Measurements from ENCODE around the gene ATP7B. TPM values are rescaled to one million over a fixed set of nuclear protein-coding genes. Genes with fewer than 3 reads are reported as not detected.
A peak's percentile ranks its signal among the peaks of the same experiment; 100 is the strongest.
"Not testable (repeated sequence)": the region's sequence is repeated elsewhere in the genome, so short reads cannot be mapped to it uniquely, and the experiment has no call there.

The ATP7B gene
- total RNA-seq, 1 donor from 2014 or later: 37.7 TPM

DNA sequence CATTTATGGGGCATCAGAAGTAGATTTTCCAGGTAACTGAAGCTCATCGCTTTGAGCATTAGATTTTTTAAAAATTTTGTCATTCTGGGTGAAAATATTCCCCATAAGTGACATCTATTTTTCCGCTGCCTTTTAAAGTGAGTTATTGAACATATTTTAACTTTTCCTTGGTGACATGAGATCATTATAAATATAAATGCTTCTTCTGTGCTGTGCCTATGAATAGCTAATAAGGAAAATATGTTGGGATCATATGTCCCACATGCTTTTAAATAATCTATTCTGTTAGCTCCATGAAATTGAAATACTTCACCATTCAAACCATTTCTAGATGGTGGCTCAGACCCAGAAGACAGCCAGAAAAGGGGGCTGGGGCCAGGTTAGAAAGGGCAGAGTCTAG, 14.1 kb downstream of the ATP7B start:
- no peaks in the 10 kb centered on the region for H3K9me3 ChIP-seq
- H3K27me3 ChIP-seq: no peaks in the 10 kb centered on the region
- intact Hi-C loops (cut with DNase I): no loop called here
- DNase-seq (ENCODE audit: low spot score in 2 of 2): no peak
- H3K4me3 ChIP-seq: no peak overlapping the region
- H3K4me1 ChIP-seq: peaks cover 3 to 19% of the 10 kb centered on the region in 2 donors
- TF ChIP-seq, protein P1, sequence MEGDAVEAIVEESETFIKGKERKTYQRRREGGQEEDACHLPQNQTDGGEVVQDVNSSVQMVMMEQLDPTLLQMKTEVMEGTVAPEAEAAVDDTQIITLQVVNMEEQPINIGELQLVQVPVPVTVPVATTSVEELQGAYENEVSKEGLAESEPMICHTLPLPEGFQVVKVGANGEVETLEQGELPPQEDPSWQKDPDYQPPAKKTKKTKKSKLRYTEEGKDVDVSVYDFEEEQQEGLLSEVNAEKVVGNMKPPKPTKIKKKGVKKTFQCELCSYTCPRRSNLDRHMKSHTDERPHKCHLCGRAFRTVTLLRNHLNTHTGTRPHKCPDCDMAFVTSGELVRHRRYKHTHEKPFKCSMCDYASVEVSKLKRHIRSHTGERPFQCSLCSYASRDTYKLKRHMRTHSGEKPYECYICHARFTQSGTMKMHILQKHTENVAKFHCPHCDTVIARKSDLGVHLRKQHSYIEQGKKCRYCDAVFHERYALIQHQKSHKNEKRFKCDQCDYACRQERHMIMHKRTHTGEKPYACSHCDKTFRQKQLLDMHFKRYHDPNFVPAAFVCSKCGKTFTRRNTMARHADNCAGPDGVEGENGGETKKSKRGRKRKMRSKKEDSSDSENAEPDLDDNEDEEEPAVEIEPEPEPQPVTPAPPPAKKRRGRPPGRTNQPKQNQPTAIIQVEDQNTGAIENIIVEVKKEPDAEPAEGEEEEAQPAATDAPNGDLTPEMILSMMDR (IDR thresholded peaks at IDR 0.05): no peak
- H3K27ac ChIP-seq: no peak overlapping the region
- no peaks in the 10 kb centered on the region for H3K36me3 ChIP-seq

DNA sequence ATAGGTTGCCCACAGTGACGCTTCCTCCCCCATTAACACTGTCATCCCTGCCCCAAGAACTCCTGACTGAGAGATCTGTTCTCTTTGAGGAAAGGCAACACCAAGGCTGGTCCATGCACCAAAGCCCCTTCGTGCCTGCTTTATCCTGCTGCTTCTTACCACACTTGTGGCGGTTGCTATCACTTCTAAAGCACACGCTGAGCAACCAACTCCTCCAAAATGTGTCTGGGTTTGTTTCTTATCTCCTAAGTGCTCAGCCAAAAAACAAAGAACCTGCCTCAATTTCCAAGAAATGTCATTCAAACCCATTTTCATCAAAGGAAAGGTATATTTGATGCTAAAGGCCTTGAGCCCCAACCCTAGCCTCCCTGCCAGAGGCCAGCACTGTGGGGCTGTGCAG, 14.6 kb downstream of the ATP7B start:
- Histone ChIP-seq H3K36me3 (no peaks in the 10 kb centered on the region), H3K4me3 (no peak overlapping the region), H3K27ac (peak overlapping the region in 1 of 2 donors; percentile 36), H3K9me3 (no peaks in the 10 kb centered on the region), H3K4me1 (peaks cover 3 to 19% of the 10 kb centered on the region in 2 donors), H3K27me3 (no peaks in the 10 kb centered on the region)
- intact Hi-C loops (cut with DNase I): no loop called here
- DNase-seq (ENCODE audit: low spot score in 2 of 2): no peak
- TF ChIP-seq, protein P1 (IDR thresholded peaks at IDR 0.05): no peak

DNA sequence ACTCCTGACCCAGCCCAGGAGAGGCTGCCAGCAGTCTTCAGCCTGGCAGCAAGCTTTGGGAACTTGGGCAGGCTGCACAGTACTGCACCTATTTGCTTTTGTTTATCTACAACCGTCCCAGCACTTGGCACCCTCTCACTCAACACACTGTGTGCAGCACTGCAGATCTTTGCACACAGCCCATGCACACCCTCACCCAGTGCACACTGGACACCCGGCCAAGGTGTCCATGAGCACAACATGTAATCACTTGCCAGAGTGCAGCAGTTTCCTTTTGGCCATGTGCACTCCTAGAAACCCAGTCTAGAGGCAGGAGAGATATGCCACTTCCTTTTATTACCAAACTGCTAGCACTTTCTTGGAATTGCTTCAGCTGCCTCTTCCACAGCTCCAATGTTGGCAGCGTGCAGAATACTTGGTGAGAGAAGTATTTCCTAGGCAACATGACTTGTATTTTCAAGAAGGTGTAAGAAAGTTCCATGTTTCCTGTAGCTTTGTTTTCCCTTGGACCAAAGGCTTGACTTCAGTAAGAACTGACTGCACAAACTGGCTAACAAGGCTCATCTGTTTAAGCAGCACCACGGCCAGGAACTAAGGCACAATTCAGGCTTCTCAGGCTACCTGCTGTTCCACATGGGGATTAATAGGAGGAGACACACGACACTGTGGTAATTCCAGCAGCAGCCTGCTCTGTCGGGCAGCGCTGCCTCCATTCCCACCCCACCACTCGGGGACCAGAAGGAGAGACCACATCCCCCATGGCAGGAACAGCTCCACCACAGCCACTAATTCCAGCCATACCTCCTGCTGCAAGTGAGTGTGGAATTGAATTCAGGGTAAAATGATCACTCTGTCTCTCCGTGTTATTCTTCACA, 15.3 kb downstream of the ATP7B start:
- Histone ChIP-seq H3K4me1 (peaks cover 3 to 19% of the 10 kb centered on the region in 2 donors), H3K27ac (peak overlapping the region in 1 of 2 donors; percentile 36), H3K4me3 (peak overlapping the region in 1 of 2 donors; percentile 34), H3K36me3 (no peaks in the 10 kb centered on the region), H3K9me3 (no peaks in the 10 kb centered on the region), H3K27me3 (no peaks in the 10 kb centered on the region)
- no peak for DNase-seq (ENCODE audit: low spot score in 2 of 2)
- intact Hi-C loops (cut with DNase I): no loop called here
- TF ChIP-seq, protein P1 (IDR thresholded peaks at IDR 0.05): no peak

DNA sequence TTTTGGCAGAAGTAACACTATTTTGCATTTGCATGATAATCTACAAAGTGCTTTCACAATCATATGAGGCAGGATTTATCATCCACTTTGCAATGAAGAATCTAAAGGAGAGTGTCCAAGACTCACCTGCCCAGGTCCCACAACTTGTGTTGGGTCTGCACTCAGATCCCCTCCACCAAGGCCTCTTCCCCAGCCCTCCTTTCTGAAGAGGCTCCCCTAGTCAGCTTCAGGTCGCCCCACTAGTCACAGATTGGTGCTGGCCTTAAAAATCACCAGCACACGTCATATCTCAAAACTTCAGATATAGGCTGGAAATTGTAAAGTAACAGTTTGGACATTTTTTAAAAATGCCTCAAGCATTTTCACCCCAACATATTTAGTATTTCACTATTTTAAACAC, 17.5 kb downstream of the ATP7B start:
- H3K36me3 ChIP-seq: no peaks in the 10 kb centered on the region
- H3K4me3 ChIP-seq: no peak overlapping the region
- peaks cover 3 to 15% of the 10 kb centered on the region in 2 donors for H3K4me1 ChIP-seq
- no peak overlapping the region for H3K27ac ChIP-seq
- H3K9me3 ChIP-seq: no peaks in the 10 kb centered on the region
- no peak for DNase-seq (ENCODE audit: low spot score in 2 of 2)
- TF ChIP-seq, protein P1 (IDR thresholded peaks at IDR 0.05): no peak
- H3K27me3 ChIP-seq: no peaks in the 10 kb centered on the region
- intact Hi-C loops (cut with DNase I): no loop called here

DNA sequence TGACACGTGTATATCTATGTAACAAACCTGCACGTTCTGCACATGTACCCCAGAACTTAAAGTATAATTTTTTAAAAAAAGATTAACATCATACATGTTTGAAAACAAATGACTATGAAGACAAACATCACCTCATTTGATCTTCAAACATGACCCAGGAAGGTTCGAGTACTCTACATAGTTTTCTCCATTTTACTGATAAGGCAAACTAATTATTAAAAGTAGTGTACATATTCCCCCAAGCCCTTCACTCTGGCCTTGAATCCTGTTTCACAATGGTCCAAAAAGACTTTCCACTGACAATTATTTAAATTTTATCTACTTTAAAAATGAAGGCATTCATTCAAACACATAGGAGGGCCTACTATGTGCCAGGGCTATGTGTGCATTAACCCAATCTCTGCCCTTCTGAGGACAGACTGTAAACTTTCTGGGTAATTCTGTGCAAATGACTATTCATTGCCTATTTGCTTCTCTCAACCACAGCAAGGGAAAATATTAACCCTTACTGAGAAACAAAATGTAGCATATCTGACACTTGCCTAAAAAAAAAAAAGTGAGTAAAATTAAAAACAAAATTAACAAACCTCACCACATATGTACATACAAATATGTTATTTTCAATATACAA, 22.1 kb downstream of the ATP7B start:
- Histone ChIP-seq H3K27me3 (no peaks in the 10 kb centered on the region), H3K9me3 (peaks cover 0 to 6% of the 10 kb centered on the region in 2 donors), H3K27ac (no peak overlapping the region), H3K4me1 (no peaks in the 10 kb centered on the region), H3K4me3 (no peak overlapping the region), H3K36me3 (no peaks in the 10 kb centered on the region)
- TF ChIP-seq, protein P1 (IDR thresholded peaks at IDR 0.05): no peak
- intact Hi-C loops (cut with DNase I): no loop called here
- no peak for DNase-seq (ENCODE audit: low spot score in 2 of 2)

DNA sequence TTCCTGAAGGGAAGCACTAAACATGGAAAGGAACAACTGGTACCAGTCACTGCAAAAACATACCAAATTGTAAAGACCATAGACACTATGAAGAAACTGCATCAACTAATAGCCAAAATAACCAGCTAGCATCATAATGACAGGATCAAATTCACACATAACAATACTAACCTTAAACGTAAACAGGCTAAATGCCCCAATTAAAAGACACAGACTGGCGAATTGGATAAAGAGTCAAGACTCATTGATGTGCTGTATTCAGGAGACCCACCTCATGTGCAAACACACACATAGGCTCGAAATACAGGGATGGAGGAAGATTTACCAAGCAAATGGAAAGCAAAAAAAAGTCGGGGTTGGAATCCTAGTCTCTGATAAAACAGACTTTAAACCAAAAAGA, 26.3 kb downstream of the ATP7B start:
- DNase-seq (ENCODE audit: low spot score in 2 of 2); H3K27me3 ChIP-seq; H3K4me1 ChIP-seq; H3K27ac ChIP-seq; H3K36me3 ChIP-seq; intact Hi-C loops (cut with DNase I); H3K4me3 ChIP-seq; H3K9me3 ChIP-seq: not testable (repeated sequence)

DNA sequence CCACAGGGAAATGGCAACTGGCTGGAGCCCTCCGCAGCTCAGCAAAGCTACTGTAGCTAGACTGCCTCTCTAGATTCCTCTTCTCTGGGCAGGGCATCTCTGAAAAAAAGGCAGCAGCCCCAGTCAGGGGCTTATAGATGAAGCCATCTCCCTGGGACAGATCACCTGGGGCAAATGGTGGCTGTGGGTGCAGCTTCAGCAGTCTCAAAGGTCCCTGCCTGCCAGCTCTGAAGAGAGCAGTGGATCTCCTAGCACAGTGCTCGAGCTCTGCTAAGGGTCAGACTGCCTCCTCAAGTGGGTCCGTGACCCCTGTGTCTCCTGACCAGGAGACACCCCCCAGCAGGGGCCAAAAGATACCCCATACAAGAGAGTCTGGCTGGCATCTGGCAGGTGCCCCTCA, 28.0 kb downstream of the ATP7B start:
- H3K27me3 ChIP-seq; intact Hi-C loops (cut with DNase I); H3K4me3 ChIP-seq; H3K9me3 ChIP-seq; DNase-seq (ENCODE audit: low spot score in 2 of 2); H3K36me3 ChIP-seq; H3K27ac ChIP-seq; H3K4me1 ChIP-seq: not testable (repeated sequence)

Measured in ascending aorta (tissue), 2 donors.